MM.1S (cell line): ENCODE data around the gene OSTF1.

Experiments
- DNase-seq: peaks from one replicate; pipeline ENCODE4 v3.0.0-alpha.2; 2015
- H2AFZ ChIP-seq: fragments of 300-600 bp; sonication (generic); 2 replicates; pipeline ENCODE4 v1.6.0; 2016; ENCODE audit warnings: antibody characterized with exemption, low read length
- H3F3A ChIP-seq: fragments of 300-600 bp; sonication (generic); 2 replicates; pipeline ENCODE4 v1.6.1; 2016; ENCODE audit warnings: mild to moderate bottlenecking, antibody characterized with exemption, low read length, moderate library complexity, mixed read lengths; ENCODE audit not compliant: insufficient read depth
- H3K27ac ChIP-seq: fragments of 300-600 bp; sonication (generic); 2 replicates; pipeline ENCODE4 v1.5.1; 2016; ENCODE audit warnings: mild to moderate bottlenecking, low read length
- H3K27me3 ChIP-seq: fragments of 300-600 bp; sonication (generic); replicated peaks from 2 replicates; pipeline ENCODE4 v1.6.0; 2016; ENCODE audit warnings: low read length; ENCODE audit not compliant: insufficient read depth
- H3K36me3 ChIP-seq: fragments of 300-600 bp; sonication (generic); replicated peaks from 2 replicates; pipeline ENCODE4 v1.6.1; 2016; ENCODE audit warnings: mild to moderate bottlenecking, low read length, mixed read lengths; ENCODE audit not compliant: insufficient read depth
- H3K4me1 ChIP-seq: fragments of 300-600 bp; sonication (generic); 2 replicates; pipeline ENCODE4 v1.6.1; 2016; ENCODE audit warnings: low read length, mixed read lengths
- H3K4me2 ChIP-seq: fragments of 300-600 bp; sonication (generic); 2 replicates; pipeline ENCODE4 v1.6.0; 2016; ENCODE audit warnings: low read depth, low read length
- H3K4me3 ChIP-seq: fragments of 300-600 bp; sonication (generic); 2 replicates; pipeline ENCODE4 v1.5.1; 2016; ENCODE audit warnings: low read length, mixed read lengths
- H3K79me2 ChIP-seq: fragments of 300-600 bp; sonication (generic); 2 replicates; pipeline ENCODE4 v1.6.1; 2016; ENCODE audit warnings: mixed run types, low read length, mixed read lengths
- H3K9ac ChIP-seq: fragments of 300-600 bp; sonication (generic); 2 replicates; pipeline ENCODE4 v1.6.1; 2016; ENCODE audit warnings: low read length, mixed read lengths
- H3K9me2 ChIP-seq: fragments of 300-600 bp; sonication (generic); replicated peaks from 2 replicates; pipeline ENCODE4 v1.6.1; 2016; ENCODE audit warnings: mild to moderate bottlenecking, low read length, mixed read lengths; ENCODE audit not compliant: insufficient read depth
- H3K9me3 ChIP-seq: fragments of 300-600 bp; sonication (generic); replicated peaks from 2 replicates; pipeline ENCODE4 v1.6.1; 2016; ENCODE audit warnings: mild to moderate bottlenecking, low read length, mixed read lengths; ENCODE audit not compliant: insufficient read depth
- H4K20me1 ChIP-seq: fragments of 300-600 bp; sonication (generic); 2 replicates; pipeline ENCODE4 v1.6.1; 2016; ENCODE audit warnings: mild to moderate bottlenecking, low read length, moderate library complexity, mixed read lengths; ENCODE audit not compliant: insufficient read depth
- CTCF ChIP-seq: fragments of 300-600 bp; sonication (generic); IDR thresholded peaks from 2 replicates; pipeline ENCODE4 v1.5.1; 2016; ENCODE audit warnings: antibody characterized with exemption, low read length, mixed read lengths
- EZH2 ChIP-seq: fragments of 300-600 bp; sonication (generic); optimal IDR thresholded peaks from 2 replicates; pipeline ENCODE3; 2017; ENCODE audit warnings: low read depth, mild to moderate bottlenecking, antibody characterized with exemption, low read length, mixed read lengths
- EZH2phosphoT487 ChIP-seq: fragments of 300-600 bp; sonication (generic); IDR thresholded peaks from 2 replicates; pipeline ENCODE4 v1.6.1; 2018; ENCODE audit warnings: antibody characterized with exemption, low read length

The OSTF1 gene

DNA sequence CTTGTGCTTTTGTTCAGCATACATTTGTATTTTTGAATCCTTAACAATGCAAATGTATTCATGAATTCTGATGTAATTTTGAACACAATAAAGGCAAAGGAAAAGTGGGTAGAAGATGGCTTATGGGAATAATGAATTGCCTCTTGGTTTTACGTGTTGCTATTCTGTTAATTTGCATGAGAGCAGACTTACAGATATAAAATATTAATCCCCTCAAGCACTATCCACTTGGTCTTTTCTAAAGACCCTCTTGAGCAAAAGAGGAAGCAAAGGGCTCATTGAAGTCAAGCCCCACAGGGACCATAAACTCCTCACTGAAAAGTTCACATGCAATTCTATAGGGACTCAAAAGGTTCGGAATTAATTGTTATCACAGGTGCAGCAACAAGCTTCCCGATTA lies 51.9 kb downstream of the OSTF1 start:
- Histone ChIP-seq H3K4me2 (no peak overlapping the region), H3K79me2 (no peaks in the 10 kb centered on the region), H3K4me1 (peaks cover 3% of the 10 kb centered on the region; the same call in 1 of the 2 replicates), H3K9ac (no peak overlapping the region), H3K27me3 (no peaks in the 10 kb centered on the region), H3K9me2 (no peaks in the 10 kb centered on the region), H3F3A (no peaks in the 10 kb centered on the region), H3K9me3 (no peaks in the 10 kb centered on the region), H2AFZ (no peak overlapping the region), H3K36me3 (0 out of 2 replicates have a peak, but pooled peaks cover 4% of the 10 kb centered on the region), H4K20me1 (no peaks in the 10 kb centered on the region), H3K4me3 (no peak overlapping the region), H3K27ac (no peak overlapping the region)
- no peak for DNase-seq
- TF ChIP-seq EZH2phosphoT487, result no peak
- no peak for TF ChIP-seq CTCF

- no peaks in the 10 kb centered on the region for H3F3A ChIP-seq
- H3K9me2 ChIP-seq, result no peaks in the 10 kb centered on the region
- no peaks in the 10 kb centered on the region for H3K9me3 ChIP-seq
- H3K4me1 ChIP-seq, result peaks cover 4% of the 10 kb centered on the region
- H4K20me1 ChIP-seq, result no peaks in the 10 kb centered on the region
- no peak overlapping the region for H3K9ac ChIP-seq
- TF ChIP-seq CTCF, result no peak
- no peak for TF ChIP-seq EZH2phosphoT487
- no peak for TF ChIP-seq EZH2
- H3K4me3 ChIP-seq, result no peak overlapping the region
- no peaks in the 10 kb centered on the region for H3K79me2 ChIP-seq
- H3K27me3 ChIP-seq, result no peaks in the 10 kb centered on the region
- no peak overlapping the region for H2AFZ ChIP-seq
- H3K4me2 ChIP-seq, result no peak overlapping the region
- 0 out of 2 replicates have a peak, but pooled peaks cover 4% of the 10 kb centered on the region for H3K36me3 ChIP-seq
- DNase-seq, result peak; percentile 36
- no peak overlapping the region for H3K27ac ChIP-seq
Observed at GRCh38 chr9:75142202-75142601, 53.9 kb downstream of the OSTF1 start.

DNA sequence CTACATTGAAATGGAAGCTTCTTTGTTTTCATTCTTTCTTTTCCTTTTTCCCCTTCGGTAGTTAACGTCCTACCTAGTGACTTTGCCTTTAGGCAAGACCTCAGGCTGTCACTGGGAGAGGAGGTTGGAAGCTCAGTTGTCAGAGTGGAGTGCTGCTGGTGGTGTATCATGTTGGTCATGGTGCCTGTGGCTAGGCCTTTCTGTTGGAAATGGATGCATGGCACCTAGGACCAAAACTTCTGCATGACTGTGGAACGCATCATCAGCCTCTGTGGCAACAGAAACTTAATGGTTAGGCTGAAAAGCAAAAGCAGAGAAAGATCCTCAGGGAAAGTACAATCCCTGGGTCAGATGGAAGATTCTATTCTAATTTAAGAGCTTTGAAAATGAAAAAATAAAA lies 57.9 kb downstream of the OSTF1 start:
- no peaks in the 10 kb centered on the region for H3K79me2 ChIP-seq
- H3K36me3 ChIP-seq, result 0 out of 2 replicates have a peak, but pooled peaks cover 4% of the 10 kb centered on the region
- no peaks in the 10 kb centered on the region for H3K9me2 ChIP-seq
- H3K9ac ChIP-seq, result no peak overlapping the region
- H3K27me3 ChIP-seq, result no peaks in the 10 kb centered on the region
- no peaks in the 10 kb centered on the region for H4K20me1 ChIP-seq
- TF ChIP-seq EZH2phosphoT487 (no peak), EZH2 (no peak), CTCF (no peak)
- H3K4me3 ChIP-seq, result no peak overlapping the region
- H3K27ac ChIP-seq, result no peak overlapping the region
- no peak for DNase-seq
- H3F3A ChIP-seq, result peaks cover 21% of the 10 kb centered on the region
- peaks cover 26% of the 10 kb centered on the region for H3K4me1 ChIP-seq
- no peak overlapping the region for H3K4me2 ChIP-seq
- H2AFZ ChIP-seq, result no peak overlapping the region
- no peaks in the 10 kb centered on the region for H3K9me3 ChIP-seq
